K562 (cell line): ENCODE results near the gene UHMK1. TPM values are rescaled to one million over a fixed set of nuclear protein-coding genes. Genes with fewer than 3 reads are reported as not detected.

Experiments
- ATAC-seq: fragments of 200-7000 bp; cut with Tn5 transposase; 3 replicates; pipeline ENCODE4 v1.9.1; 2020; ENCODE audit warnings: moderate library complexity
- BruUV-seq: library from RNA; stranded (reverse); fragments of 400-500 nt; replicated peaks from 2 replicates; lab custom pipeline; 2021; lab: Mats Ljungman, UMichigan
- CTCF ChIA-PET: fragments of 300-600 bp; formaldehyde crosslinking; extraction: SDS; loops from one replicate; lab custom pipeline; 2021; ENCODE audit warnings: low intra/inter-chr PET ratio; lab: Yijun Ruan, JAX
- POLR2A ChIA-PET: fragments of 300-600, 350-650 bp; sonication (Branson Sonifier 250); formaldehyde crosslinking; extraction: SDS; loops from one replicate; lab custom pipeline; 2021; ENCODE audit warnings: antibody characterized with exemption, inconsistent platforms; lab: Yijun Ruan, JAX
- DNase-seq, 4 experiments: peaks; one replicate each; pipeline versions ENCODE4 v3.0.0 to v3.0.0-alpha.2; 2011 to 2018; ENCODE audit warnings: low spot score in 3 of 4, mixed read lengths in 3 of 4; ENCODE audit errors: extremely low read depth in 1 of 4
- FAIRE-seq: peaks from 2 replicates; lab custom pipeline; 2011; peaks lifted over from hg19 to GRCh38; lab: Jason Lieb, UNC
- H2AFZ ChIP-seq: 2 replicates; pipeline ENCODE4 v1.6.0; 2011; ENCODE audit warnings: low read depth, low read length, control low read depth, inconsistent platforms
- H3K27ac ChIP-seq: fragments of 200-600 bp; 3 replicates; pipeline ENCODE4 v1.8.0; 2011; ENCODE audit warnings: low read depth, mild to moderate bottlenecking, control low read depth, inconsistent platforms, low read length, moderate library complexity, mixed read lengths; ENCODE audit errors: extremely low read depth
- H3K27me3 ChIP-seq, 2 experiments: fragments of 300-600 bp in 1 of 2; 2 replicates in 1 of 2; 3 replicates in 1 of 2; pipeline versions ENCODE4 v1.6.0 to v1.8.0; 2011; ENCODE audit warnings: inconsistent platforms in 2 of 2, low read length in 2 of 2, mild to moderate bottlenecking in 1 of 2, mixed read lengths in 1 of 2, moderate library complexity in 1 of 2; ENCODE audit not compliant: control insufficient read depth in 2 of 2, insufficient read depth in 2 of 2
- H3K36me3 ChIP-seq: fragments of 300-600 bp; 3 replicates; pipeline ENCODE4 v1.8.0; 2011; ENCODE audit warnings: mild to moderate bottlenecking, low read length, inconsistent platforms; ENCODE audit not compliant: control insufficient read depth, insufficient read depth
- H3K4me1 ChIP-seq, 2 experiments: fragments of 200-600 bp in 1 of 2; replicated peaks in 1 of 2; 2 replicates in 1 of 2; 3 replicates in 1 of 2; pipeline versions ENCODE4 v1.5.1 to v1.8.0; 2011; ENCODE audit warnings: inconsistent platforms in 2 of 2, low read length in 2 of 2, mild to moderate bottlenecking in 1 of 2, mixed read lengths in 1 of 2, moderate library complexity in 1 of 2; ENCODE audit not compliant: control insufficient read depth in 2 of 2, insufficient read depth in 2 of 2
- H3K4me2 ChIP-seq: 2 replicates; pipeline ENCODE4 v1.6.1; 2011; ENCODE audit warnings: low read length, control low read depth, inconsistent platforms, mixed read lengths; ENCODE audit not compliant: insufficient read depth
- H3K4me3 ChIP-seq: fragments of 200-600 bp; sonication (generic), shearing (Covaris generic); 2 replicates; pipeline ENCODE4 v1.5.1; 2016; ENCODE audit warnings: control low read depth, inconsistent platforms
- H3K79me2 ChIP-seq: fragments of 200-600 bp; 3 replicates; pipeline ENCODE4 v1.8.0; 2011; ENCODE audit warnings: low read length, inconsistent platforms; ENCODE audit not compliant: control insufficient read depth, insufficient read depth
- H3K9ac ChIP-seq, 2 experiments: 2 replicates each; pipeline versions ENCODE4 v1.6.0 to v1.6.1; 2011; ENCODE audit warnings: low read depth in 2 of 2, low read length in 2 of 2, control low read depth in 1 of 2, inconsistent platforms in 1 of 2, mild to moderate bottlenecking in 1 of 2, mixed read lengths in 1 of 2; ENCODE audit not compliant: insufficient read depth in 1 of 2
- H3K9me1 ChIP-seq: one replicate; pipeline ENCODE4 v1.6.0; 2011; ENCODE audit warnings: inconsistent platforms, mild to moderate bottlenecking, low read length, moderate library complexity; ENCODE audit not compliant: control insufficient read depth, insufficient read depth
- H3K9me3 ChIP-seq: replicated peaks from 2 replicates; pipeline ENCODE4 v1.5.1; 2011; ENCODE audit warnings: low read depth, low read length, inconsistent platforms; ENCODE audit not compliant: control insufficient read depth, insufficient read depth
- H4K20me1 ChIP-seq: replicated peaks from 2 replicates; pipeline ENCODE4 v1.6.1; 2011; ENCODE audit warnings: low read length, inconsistent platforms, mixed read lengths; ENCODE audit not compliant: control insufficient read depth, insufficient read depth
- MEF2A ChIP-seq: IDR thresholded peaks from 2 replicates; pipeline ENCODE4 v1.6.1; 2011; ENCODE audit warnings: low read depth, mild to moderate bottlenecking, low read length, moderate library complexity; ENCODE audit not compliant: control insufficient read depth
- OTX1 ChIP-seq: fragments of 450-650 bp; formaldehyde crosslinking; IDR thresholded peaks from 2 replicates; pipeline ENCODE4 v1.4.0; 2022; ENCODE audit warnings: mild to moderate bottlenecking
- RHOXF2B ChIP-seq: fragments of 250-450 bp; sonication (Bioruptor Pico); conservative IDR thresholded peaks from 2 replicates; pipeline ENCODE4 v1.5.1; 2021
- SMARCA5 ChIP-seq: fragments of 450-650 bp; IDR thresholded peaks from 2 replicates; pipeline ENCODE4 v1.6.1; 2016
- ZFPM2 ChIP-seq: fragments of 250-450 bp; sonication (Bioruptor Pico); IDR thresholded peaks from 2 replicates; pipeline ENCODE4 v1.5.1; 2022; ENCODE audit warnings: mild to moderate bottlenecking
- WGBS: fragments of 100-300 bp; shearing (Covaris generic); methylation state at CpG from one replicate; pipeline ENCODE4 v1.1.6; 2016; ENCODE audit warnings: low coverage, mixed read lengths; ENCODE audit not compliant: insufficient coverage; ENCODE audit errors: missing lambda C conversion rate; 5-methylcytosine and 5-hydroxymethylcytosine counted together
- in situ Hi-C: fragments of 300-500 bp; cut with MboI; formaldehyde crosslinking; loops from 4 replicates; pipeline ENCODE4 v1.15.0; 2018; ENCODE audit warnings: inconsistent platforms, mixed read lengths
- intact Hi-C: fragments of 100-400 bp; cut with micrococcal nuclease; formaldehyde crosslinking; loops from 2 replicates; pipeline ENCODE4 v1.14.2; 2022
- polyA plus RNA-seq, 8 experiments: library from polyadenylated mRNA; depleted of rRNA in 4 of 8; stranded (reverse) in 5 of 8; unstranded in 3 of 8; fragments of >200 nt; fragmentation: Nextera tagmentation in 2 of 8; fragmentation: Illumina TruSeq in 1 of 8; extraction: Ambion mirVana in 2 of 8; extraction: Trizol in 1 of 8; gene quantifications; 2 replicates each; pipeline versions ENCODE4 v1.2.1 to v1.2.3, GENCODE V29; 2011 to 2014; ENCODE audit warnings: inconsistent platforms in 1 of 8, missing spikeins in 1 of 8
- total RNA-seq, 7 experiments: library from RNA; depleted of rRNA in 6 of 7; stranded (reverse); fragments of >200 nt in 6 of 7; fragmentation: Illumina TruSeq in 2 of 7; extraction: Trizol in 2 of 7; gene quantifications; 2 replicates each; pipeline versions ENCODE4 v1.2.1 to v1.2.3, GENCODE V29; 2011 to 2021; ENCODE audit warnings: low replicate concordance in 1 of 7
- TF ChIP-seq, protein P1 (sequence below): conservative IDR thresholded peaks from 2 replicates; pipeline ENCODE4 v1.6.1; 2011; ENCODE audit warnings: low read depth, mild to moderate bottlenecking, low read length; ENCODE audit not compliant: control insufficient read depth
- TF ChIP-seq, protein P2 (sequence below): fragments of 450-650 bp; IDR thresholded peaks from 2 replicates; pipeline ENCODE4 v1.6.1; 2016; ENCODE audit warnings: low read depth
- TF ChIP-seq, protein P3 (sequence below): fragments of 250-450 bp; sonication (Bioruptor Pico); IDR thresholded peaks from 2 replicates; pipeline ENCODE4 v1.8.0; 2021; ENCODE audit warnings: moderate library complexity, mild to moderate bottlenecking, inconsistent platforms

The UHMK1 gene
- total and polyA plus RNA-seq, 9 of the 15 experiments (the other 6 are each of a cell fraction or from before 2014, with no cell fraction given): 13.1 to 72.4 (median 38.3) TPM

DNA sequence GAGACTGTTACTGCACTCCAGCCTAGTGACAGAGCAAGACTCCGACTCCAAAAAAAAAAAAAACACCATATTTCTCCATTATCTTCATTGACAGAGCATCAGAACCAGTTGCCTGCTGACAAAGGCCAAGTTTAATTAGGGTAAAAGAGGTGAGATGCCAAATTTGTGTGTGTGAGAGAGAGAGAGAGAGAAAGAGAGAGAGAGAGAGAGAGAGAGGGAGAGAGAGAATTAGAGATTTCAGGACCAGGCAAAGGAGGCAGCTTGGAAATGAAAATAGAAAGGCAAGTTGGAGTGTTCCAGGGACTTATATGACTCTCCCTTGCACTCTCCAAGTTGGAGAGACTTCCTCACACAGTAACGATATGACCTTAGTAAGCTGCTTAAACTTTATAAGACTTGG, 39.6 kb downstream of the UHMK1 start (continued):
- no peak for TF ChIP-seq OTX1 (CRISPR knock-in tag)
- no peak for TF ChIP-seq MEF2A
- TF ChIP-seq SMARCA5: no peak
- TF ChIP-seq, protein P1, sequence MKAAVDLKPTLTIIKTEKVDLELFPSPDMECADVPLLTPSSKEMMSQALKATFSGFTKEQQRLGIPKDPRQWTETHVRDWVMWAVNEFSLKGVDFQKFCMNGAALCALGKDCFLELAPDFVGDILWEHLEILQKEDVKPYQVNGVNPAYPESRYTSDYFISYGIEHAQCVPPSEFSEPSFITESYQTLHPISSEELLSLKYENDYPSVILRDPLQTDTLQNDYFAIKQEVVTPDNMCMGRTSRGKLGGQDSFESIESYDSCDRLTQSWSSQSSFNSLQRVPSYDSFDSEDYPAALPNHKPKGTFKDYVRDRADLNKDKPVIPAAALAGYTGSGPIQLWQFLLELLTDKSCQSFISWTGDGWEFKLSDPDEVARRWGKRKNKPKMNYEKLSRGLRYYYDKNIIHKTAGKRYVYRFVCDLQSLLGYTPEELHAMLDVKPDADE: no peak
- TF ChIP-seq ZFPM2 (CRISPR knock-in tag): no peak
- TF ChIP-seq RHOXF2B (CRISPR knock-in tag): no peak

DNA sequence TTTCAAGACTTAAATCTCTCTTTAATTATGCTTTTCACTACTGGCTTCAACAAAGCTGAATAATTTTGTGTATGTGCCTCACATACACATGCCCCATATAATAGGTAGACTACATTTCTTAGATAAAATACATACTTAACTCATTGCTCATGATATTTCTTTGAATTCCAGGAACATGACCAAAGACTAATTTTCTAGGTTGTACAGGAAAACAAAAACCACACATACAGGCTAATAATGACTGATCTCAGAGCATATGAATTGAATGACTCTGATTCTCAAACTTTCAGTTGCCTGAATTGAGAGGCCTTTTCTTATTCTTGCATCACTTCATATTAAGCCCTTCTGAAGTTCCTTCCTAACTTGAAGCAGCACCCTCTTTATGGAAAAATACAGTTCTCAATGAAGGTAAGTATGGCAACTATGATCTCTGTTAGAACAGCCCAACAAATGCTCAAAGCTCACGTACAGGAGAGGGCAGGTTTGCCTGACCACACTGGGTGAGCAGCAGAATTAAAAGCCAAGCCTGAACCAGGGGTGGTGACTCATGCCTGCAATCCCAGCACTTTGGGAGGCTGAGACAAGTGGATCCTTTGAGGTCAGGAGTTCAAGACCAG, 41.3 kb downstream of the UHMK1 start:
- 0 out of 3 replicates have a peak overlapping the region, but pooled peaks have one; percentile 13 for H3K27ac ChIP-seq
- ATAC-seq (peak; percentile 70), DNase-seq (peak in 1 of 4 experiments; percentile 30), FAIRE-seq (no peak)
- WGBS: 25% methylated on average over 1 of the region's 1 CpG
- H3K36me3 ChIP-seq: no peaks in the 10 kb centered on the region
- intact Hi-C loops: no loop called here
- no peaks in the 10 kb centered on the region for H3K27me3 ChIP-seq
- H3K9me1 ChIP-seq: no peaks in the 10 kb centered on the region
- H3K4me1 ChIP-seq: 0 out of 5 replicates have a peak, but pooled peaks cover 0 to 3% of the 10 kb centered on the region in 2 experiments
- H4K20me1 ChIP-seq: no peaks in the 10 kb centered on the region
- H2AFZ ChIP-seq: no peak overlapping the region
- H3K4me3 ChIP-seq: no peak overlapping the region
- in situ Hi-C loops: no loop called here
- POLR2A ChIA-PET: interaction anchor here (0.6 to 1.6 kb wide), 2 partner anchors 12 to 15 kb away, joined by 3 read pairs; no protein-coding TSS in a partner anchor
- CTCF ChIA-PET: no interaction called here
- no peak overlapping the region for H3K4me2 ChIP-seq
- H3K9ac ChIP-seq: no peak overlapping the region
- H3K9me3 ChIP-seq: 0 out of 2 replicates have a peak, but pooled peaks cover 1% of the 10 kb centered on the region
- no TSS peak for BruUV-seq
- no peaks in the 10 kb centered on the region for H3K79me2 ChIP-seq
- TF ChIP-seq, protein P2, sequence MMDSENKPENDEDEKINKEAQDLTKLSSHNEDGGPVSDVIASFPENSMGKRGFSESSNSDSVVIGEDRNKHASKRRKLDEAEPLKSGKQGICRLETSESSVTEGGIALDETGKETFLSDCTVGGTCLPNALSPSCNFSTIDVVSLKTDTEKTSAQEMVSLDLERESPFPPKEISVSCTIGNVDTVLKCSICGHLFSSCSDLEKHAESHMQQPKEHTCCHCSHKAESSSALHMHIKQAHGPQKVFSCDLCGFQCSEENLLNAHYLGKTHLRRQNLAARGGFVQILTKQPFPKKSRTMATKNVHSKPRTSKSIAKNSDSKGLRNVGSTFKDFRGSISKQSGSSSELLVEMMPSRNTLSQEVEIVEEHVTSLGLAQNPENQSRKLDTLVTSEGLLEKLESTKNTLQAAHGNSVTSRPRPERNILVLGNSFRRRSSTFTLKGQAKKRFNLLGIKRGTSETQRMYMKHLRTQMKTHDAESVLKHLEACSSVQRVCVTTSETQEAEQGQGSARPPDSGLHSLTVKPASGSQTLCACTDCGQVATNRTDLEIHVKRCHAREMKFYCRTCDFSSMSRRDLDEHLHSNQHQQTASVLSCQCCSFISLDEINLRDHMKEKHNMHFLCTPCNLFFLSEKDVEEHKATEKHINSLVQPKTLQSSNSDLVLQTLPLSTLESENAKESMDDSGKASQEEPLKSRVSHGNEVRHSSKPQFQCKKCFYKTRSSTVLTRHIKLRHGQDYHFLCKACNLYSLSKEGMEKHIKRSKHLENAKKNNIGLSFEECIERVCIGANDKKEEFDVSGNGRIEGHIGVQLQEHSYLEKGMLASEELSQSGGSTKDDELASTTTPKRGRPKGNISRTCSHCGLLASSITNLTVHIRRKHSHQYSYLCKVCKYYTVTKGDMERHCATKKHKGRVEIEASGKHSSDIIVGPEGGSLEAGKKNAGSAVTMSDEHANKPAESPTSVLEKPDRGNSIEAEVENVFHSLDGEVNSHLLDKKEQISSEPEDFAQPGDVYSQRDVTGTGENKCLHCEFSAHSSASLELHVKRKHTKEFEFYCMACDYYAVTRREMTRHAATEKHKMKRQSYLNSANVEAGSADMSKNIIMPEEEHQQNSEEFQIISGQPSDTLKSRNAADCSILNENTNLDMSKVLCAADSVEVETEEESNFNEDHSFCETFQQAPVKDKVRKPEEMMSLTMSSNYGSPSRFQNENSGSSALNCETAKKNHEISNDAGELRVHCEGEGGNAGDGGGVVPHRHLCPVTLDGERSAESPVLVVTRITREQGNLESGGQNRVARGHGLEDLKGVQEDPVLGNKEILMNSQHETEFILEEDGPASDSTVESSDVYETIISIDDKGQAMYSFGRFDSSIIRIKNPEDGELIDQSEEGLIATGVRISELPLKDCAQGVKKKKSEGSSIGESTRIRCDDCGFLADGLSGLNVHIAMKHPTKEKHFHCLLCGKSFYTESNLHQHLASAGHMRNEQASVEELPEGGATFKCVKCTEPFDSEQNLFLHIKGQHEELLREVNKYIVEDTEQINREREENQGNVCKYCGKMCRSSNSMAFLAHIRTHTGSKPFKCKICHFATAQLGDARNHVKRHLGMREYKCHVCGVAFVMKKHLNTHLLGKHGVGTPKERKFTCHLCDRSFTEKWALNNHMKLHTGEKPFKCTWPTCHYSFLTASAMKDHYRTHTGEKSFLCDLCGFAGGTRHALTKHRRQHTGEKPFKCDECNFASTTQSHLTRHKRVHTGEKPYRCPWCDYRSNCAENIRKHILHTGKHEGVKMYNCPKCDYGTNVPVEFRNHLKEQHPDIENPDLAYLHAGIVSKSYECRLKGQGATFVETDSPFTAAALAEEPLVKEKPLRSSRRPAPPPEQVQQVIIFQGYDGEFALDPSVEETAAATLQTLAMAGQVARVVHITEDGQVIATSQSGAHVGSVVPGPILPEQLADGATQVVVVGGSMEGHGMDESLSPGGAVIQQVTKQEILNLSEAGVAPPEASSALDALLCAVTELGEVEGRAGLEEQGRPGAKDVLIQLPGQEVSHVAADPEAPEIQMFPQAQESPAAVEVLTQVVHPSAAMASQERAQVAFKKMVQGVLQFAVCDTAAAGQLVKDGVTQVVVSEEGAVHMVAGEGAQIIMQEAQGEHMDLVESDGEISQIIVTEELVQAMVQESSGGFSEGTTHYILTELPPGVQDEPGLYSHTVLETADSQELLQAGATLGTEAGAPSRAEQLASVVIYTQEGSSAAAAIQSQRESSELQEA: no peak
- TF ChIP-seq, protein P3, sequence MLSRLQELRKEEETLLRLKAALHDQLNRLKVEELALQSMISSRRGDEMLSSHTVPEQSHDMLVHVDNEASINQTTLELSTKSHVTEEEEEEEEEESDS: no peak
